ENCODE measurements around the gene HPCAL1.

HPCAL1 gene

GRCh38 chr2:10353931-10354330 is 51.2 kb downstream of the HPCAL1 start:
- TF ChIP-seq TAF1 (IDR thresholded peaks at IDR 0.05; ENCODE audit: low read depth, low read length) (no peak), POU2F2 (IDR thresholded peaks at IDR 0.05; ENCODE audit: low read depth, low read length) (no peak), POLR2AphosphoS5 (IDR thresholded peaks at IDR 0.05; ENCODE audit: low read depth, low read length) (no peak), PAX5 (IDR thresholded peaks at IDR 0.05; ENCODE audit: insufficient read depth, low read length, severe bottlenecking) (no peak), POLR2A (IDR thresholded peaks at IDR 0.05; ENCODE audit: low read depth, low read length) (no peak), SPI1 (IDR thresholded peaks at IDR 0.05; ENCODE audit: low read depth, low read length) (no peak)
- DNase-seq (ENCODE audit: insufficient read length, low spot score) (no peak), FAIRE-seq (no peak)

GRCh38 chr2:10354399-10354798 is 51.7 kb downstream of the HPCAL1 start:
- DNase-seq (ENCODE audit: insufficient read length, low spot score) (no peak), FAIRE-seq (no peak)

GRCh38 chr2:10355471-10356438 is 53.1 kb downstream of the HPCAL1 start:
- TF ChIP-seq POLR2A (IDR thresholded peaks at IDR 0.05; ENCODE audit: low read depth, low read length) = no peak
- TF ChIP-seq POU2F2 (IDR thresholded peaks at IDR 0.05; ENCODE audit: low read depth, low read length) = no peak
- TF ChIP-seq SPI1 (IDR thresholded peaks at IDR 0.05; ENCODE audit: low read depth, low read length) = no peak
- TF ChIP-seq POLR2AphosphoS5 (IDR thresholded peaks at IDR 0.05; ENCODE audit: low read depth, low read length) = no peak
- no peak for TF ChIP-seq PAX5 (IDR thresholded peaks at IDR 0.05; ENCODE audit: insufficient read depth, low read length, severe bottlenecking)
- no peak for TF ChIP-seq TAF1 (IDR thresholded peaks at IDR 0.05; ENCODE audit: low read depth, low read length)
- FAIRE-seq (no peak), DNase-seq (ENCODE audit: insufficient read length, low spot score) (no peak)

More at GRCh38 chr2:10354399-10354798, 51.7 kb downstream of the HPCAL1 start:
- no peak for TF ChIP-seq PAX5 (IDR thresholded peaks at IDR 0.05; ENCODE audit: insufficient read depth, low read length, severe bottlenecking)

- DNase-seq (ENCODE audit: insufficient read length, low spot score) (no peak), FAIRE-seq (no peak)
- no peak for TF ChIP-seq POU2F2 (IDR thresholded peaks at IDR 0.05; ENCODE audit: low read depth, low read length)
- TF ChIP-seq TAF1 (IDR thresholded peaks at IDR 0.05; ENCODE audit: low read depth, low read length) = no peak
- no peak for TF ChIP-seq SPI1 (IDR thresholded peaks at IDR 0.05; ENCODE audit: low read depth, low read length)
- TF ChIP-seq POLR2AphosphoS5 (IDR thresholded peaks at IDR 0.05; ENCODE audit: low read depth, low read length) = no peak
- TF ChIP-seq PAX5 (IDR thresholded peaks at IDR 0.05; ENCODE audit: insufficient read depth, low read length, severe bottlenecking) = no peak
- no peak for TF ChIP-seq POLR2A (IDR thresholded peaks at IDR 0.05; ENCODE audit: low read depth, low read length)
Measured at GRCh38 chr2:10356439-10356811, 53.7 kb downstream of the HPCAL1 start.

GRCh38 chr2:10357193-10358169 is 54.8 kb downstream of the HPCAL1 start:
- no peak for DNase-seq (ENCODE audit: insufficient read length, low spot score)
- TF ChIP-seq TAF1 (IDR thresholded peaks at IDR 0.05; ENCODE audit: low read depth, low read length) (no peak), POLR2A (IDR thresholded peaks at IDR 0.05; ENCODE audit: low read depth, low read length) (no peak), POLR2AphosphoS5 (IDR thresholded peaks at IDR 0.05; ENCODE audit: low read depth, low read length) (no peak), POU2F2 (IDR thresholded peaks at IDR 0.05; ENCODE audit: low read depth, low read length) (no peak), PAX5 (IDR thresholded peaks at IDR 0.05; ENCODE audit: insufficient read depth, low read length, severe bottlenecking) (no peak), SPI1 (IDR thresholded peaks at IDR 0.05; ENCODE audit: low read depth, low read length) (no peak)
- FAIRE-seq = no peak

GRCh38 chr2:10359246-10359645 is 56.5 kb downstream of the HPCAL1 start:
- TF ChIP-seq POLR2AphosphoS5 (IDR thresholded peaks at IDR 0.05; ENCODE audit: low read depth, low read length) (no peak), POLR2A (IDR thresholded peaks at IDR 0.05; ENCODE audit: low read depth, low read length) (no peak), SPI1 (IDR thresholded peaks at IDR 0.05; ENCODE audit: low read depth, low read length) (no peak), TAF1 (IDR thresholded peaks at IDR 0.05; ENCODE audit: low read depth, low read length) (no peak), PAX5 (IDR thresholded peaks at IDR 0.05; ENCODE audit: insufficient read depth, low read length, severe bottlenecking) (no peak)
- FAIRE-seq (no peak), DNase-seq (ENCODE audit: insufficient read length, low spot score) (no peak)

- DNase-seq (ENCODE audit: insufficient read length, low spot score) (no peak), FAIRE-seq (no peak)
- TF ChIP-seq POLR2AphosphoS5 (IDR thresholded peaks at IDR 0.05; ENCODE audit: low read depth, low read length) = no peak
- no peak for TF ChIP-seq POU2F2 (IDR thresholded peaks at IDR 0.05; ENCODE audit: low read depth, low read length)
- TF ChIP-seq TAF1 (IDR thresholded peaks at IDR 0.05; ENCODE audit: low read depth, low read length) = no peak
- TF ChIP-seq SPI1 (IDR thresholded peaks at IDR 0.05; ENCODE audit: low read depth, low read length) = no peak
- TF ChIP-seq PAX5 (IDR thresholded peaks at IDR 0.05; ENCODE audit: insufficient read depth, low read length, severe bottlenecking) = no peak
- TF ChIP-seq POLR2A (IDR thresholded peaks at IDR 0.05; ENCODE audit: low read depth, low read length) = no peak
Measured at GRCh38 chr2:10359731-10360329, 57.1 kb downstream of the HPCAL1 start.

- DNase-seq (ENCODE audit: insufficient read length, low spot score) (no peak), FAIRE-seq (no peak)
- TF ChIP-seq POLR2AphosphoS5 (IDR thresholded peaks at IDR 0.05; ENCODE audit: low read depth, low read length) (no peak), POU2F2 (IDR thresholded peaks at IDR 0.05; ENCODE audit: low read depth, low read length) (no peak), SPI1 (IDR thresholded peaks at IDR 0.05; ENCODE audit: low read depth, low read length) (no peak), PAX5 (IDR thresholded peaks at IDR 0.05; ENCODE audit: insufficient read depth, low read length, severe bottlenecking) (no peak), TAF1 (IDR thresholded peaks at IDR 0.05; ENCODE audit: low read depth, low read length) (no peak), POLR2A (IDR thresholded peaks at IDR 0.05; ENCODE audit: low read depth, low read length) (no peak)
Measured at GRCh38 chr2:10360460-10360849, 57.8 kb downstream of the HPCAL1 start.

Data from GM12891 (cell line).